GM18519 (cell line): ENCODE data around the gene SMIM9.

ENCODE experiments used
- ATAC-seq: cut with Tn5 transposase; IDR thresholded peaks from one replicate; pipeline ENCODE4 v1.9.1; 2021; ENCODE audit warnings: mild to moderate bottlenecking, moderate library complexity; ENCODE audit not compliant: unreplicated experiment, low FRiP score

The SMIM9 gene

GRCh38 chrX:154785716-154786115 lies 48.7 kb downstream of the SMIM9 start:
- ATAC-seq, result no peak

- ATAC-seq, result no peak
Measured at GRCh38 chrX:154784149-154784995, 50.1 kb downstream of the SMIM9 start.

DNA sequence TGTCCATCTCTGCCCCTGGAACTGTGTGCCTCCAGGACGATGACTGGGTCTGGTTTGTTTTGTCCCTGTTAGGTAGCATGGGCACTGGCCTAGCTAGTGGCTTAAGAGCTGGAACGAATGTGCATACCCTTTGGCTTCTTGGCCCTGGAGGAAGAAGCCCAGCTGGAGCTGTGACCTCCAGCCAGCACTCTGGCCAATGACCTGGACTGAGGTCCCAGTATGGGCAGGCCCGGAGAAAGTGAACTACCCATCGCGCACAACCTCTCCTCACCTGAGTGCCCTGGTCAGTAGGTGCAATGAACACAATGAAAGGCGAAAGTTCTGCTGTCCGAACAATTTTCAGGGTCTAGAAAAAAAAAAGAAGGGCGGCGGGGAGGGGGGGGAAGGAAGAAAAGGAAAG lies 53.5 kb downstream of the SMIM9 start:
- no peak for ATAC-seq

DNA sequence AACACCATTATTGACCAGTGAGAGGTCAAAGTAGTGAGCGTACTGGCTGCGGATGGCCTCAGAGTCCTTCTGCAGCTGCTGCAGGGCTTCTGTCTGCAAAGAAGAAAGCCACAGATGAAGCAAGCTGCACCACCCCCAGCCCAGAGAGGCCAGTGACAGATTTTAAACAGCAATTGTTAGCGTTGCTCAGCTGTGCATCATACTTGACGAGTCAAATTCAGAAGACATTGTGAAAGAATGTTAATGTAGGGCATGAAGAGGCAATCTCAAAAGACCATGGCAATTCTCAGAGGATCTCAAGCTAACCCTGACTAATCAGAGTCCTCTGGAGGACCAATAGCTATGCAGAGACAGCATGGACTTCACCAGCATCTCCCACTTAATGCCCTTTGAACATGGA lies 55.2 kb downstream of the SMIM9 start:
- ATAC-seq, result no peak

DNA sequence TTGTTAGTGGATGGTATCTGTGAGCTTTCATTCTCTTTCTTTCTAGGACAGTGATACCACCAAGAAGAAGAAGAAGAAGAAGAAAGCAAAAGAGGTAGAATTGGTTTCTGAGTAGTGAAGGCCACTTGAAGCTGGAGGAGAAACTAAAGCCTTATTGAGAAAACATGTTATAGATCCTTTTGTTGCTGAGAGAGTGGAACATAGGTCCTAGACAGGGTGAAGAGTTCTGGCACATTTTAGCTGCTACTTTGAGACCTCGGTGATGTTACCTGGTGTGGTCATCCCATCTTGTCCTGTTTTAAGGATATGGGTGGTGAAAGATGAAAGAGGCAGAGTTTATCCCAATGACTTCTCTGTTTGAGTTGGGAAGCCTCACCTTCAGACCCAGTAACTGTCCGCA lies 57.7 kb downstream of the SMIM9 start:
- no peak for ATAC-seq

- ATAC-seq, result no peak
Measured at GRCh38 chrX:154775419-154776349, 58.8 kb downstream of the SMIM9 start.

DNA sequence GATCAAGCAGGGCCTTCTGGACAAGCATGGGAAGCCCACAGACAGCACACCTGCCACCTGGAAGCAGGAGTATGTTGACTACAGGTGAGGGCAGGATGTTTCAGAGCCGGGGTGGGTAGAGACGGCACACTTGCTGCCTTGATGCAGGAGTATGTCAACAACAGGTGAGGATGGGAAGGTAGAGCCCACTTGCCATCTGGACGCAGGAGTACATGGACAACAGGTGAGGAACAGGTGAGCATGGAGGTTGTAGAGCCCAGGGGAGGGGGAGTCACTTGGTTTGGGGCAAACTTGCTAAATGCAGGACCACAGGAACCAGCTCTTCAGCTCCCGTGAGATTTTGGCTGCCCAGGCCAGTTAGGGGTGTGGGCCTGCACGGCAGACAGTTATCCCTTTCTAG lies 59.8 kb downstream of the SMIM9 start:
- no peak for ATAC-seq
